BLaER1 (cell line): ENCODE data around the gene OR6V1.

Experiments
- H3K27ac ChIP-seq: shearing (Covaris generic); formaldehyde crosslinking; 2 replicates; pipeline ENCODE4 v1.8.1; 2022
- H3K27me3 ChIP-seq: shearing (Covaris generic); formaldehyde crosslinking; 2 replicates; pipeline ENCODE4 v1.8.1; 2022
- H3K36me3 ChIP-seq: shearing (Covaris generic); formaldehyde crosslinking; 2 replicates; pipeline ENCODE4 v1.8.1; 2022
- H3K4me1 ChIP-seq: shearing (Covaris generic); formaldehyde crosslinking; 2 replicates; pipeline ENCODE4 v1.8.1; 2022
- H3K4me2 ChIP-seq: shearing (Covaris generic); formaldehyde crosslinking; 2 replicates; pipeline ENCODE4 v1.8.1; 2022
- H3K4me3 ChIP-seq: shearing (Covaris generic); formaldehyde crosslinking; 2 replicates; pipeline ENCODE4 v1.8.1; 2022
- H3K9ac ChIP-seq: shearing (Covaris generic); formaldehyde crosslinking; 2 replicates; pipeline ENCODE4 v1.8.1; 2022
- H3K9me3 ChIP-seq: shearing (Covaris generic); formaldehyde crosslinking; 2 replicates; pipeline ENCODE4 v1.8.1; 2022
- H4K20me1 ChIP-seq: shearing (Covaris generic); formaldehyde crosslinking; 2 replicates; pipeline ENCODE4 v1.8.1; 2022
- Cebpa-rat ChIP-seq: shearing (Covaris generic); IDR thresholded peaks from 2 replicates; pipeline ENCODE4 v1.8.1; 2022

Gene OR6V1

DNA sequence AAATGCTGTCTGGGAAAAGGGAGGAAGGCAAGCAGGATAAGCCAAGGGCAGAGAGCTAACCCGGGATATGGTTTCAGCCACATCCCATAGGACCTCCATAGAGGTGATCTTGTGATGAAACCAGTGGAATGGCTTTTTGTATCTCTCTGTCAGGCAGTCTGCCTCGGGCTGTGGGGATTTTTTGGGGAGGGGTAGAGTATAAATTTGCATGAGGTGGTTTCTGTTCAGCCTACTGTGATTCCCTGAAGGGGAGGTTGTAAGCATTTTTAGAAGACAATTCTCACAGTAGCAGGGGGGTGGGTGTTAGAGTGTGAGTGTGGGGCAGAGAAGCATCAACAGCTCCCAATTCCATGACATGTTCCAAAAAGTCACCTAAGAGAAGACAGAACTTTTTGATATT is 37.1 kb upstream of the OR6V1 start:
- H3K27me3 ChIP-seq, result no peaks in the 10 kb centered on the region
- H3K4me3 ChIP-seq, result no peak overlapping the region
- H3K4me1 ChIP-seq, result peaks cover 16% of the 10 kb centered on the region
- no peak overlapping the region for H3K27ac ChIP-seq
- H3K9ac ChIP-seq, result no peak overlapping the region
- H3K9me3 ChIP-seq, result no peaks in the 10 kb centered on the region; the same call in 1 of the 2 replicates
- H4K20me1 ChIP-seq, result no peaks in the 10 kb centered on the region
- no peaks in the 10 kb centered on the region for H3K36me3 ChIP-seq
- H3K4me2 ChIP-seq, result peak overlapping the region; percentile 56
- no peak for TF ChIP-seq Cebpa-rat

DNA sequence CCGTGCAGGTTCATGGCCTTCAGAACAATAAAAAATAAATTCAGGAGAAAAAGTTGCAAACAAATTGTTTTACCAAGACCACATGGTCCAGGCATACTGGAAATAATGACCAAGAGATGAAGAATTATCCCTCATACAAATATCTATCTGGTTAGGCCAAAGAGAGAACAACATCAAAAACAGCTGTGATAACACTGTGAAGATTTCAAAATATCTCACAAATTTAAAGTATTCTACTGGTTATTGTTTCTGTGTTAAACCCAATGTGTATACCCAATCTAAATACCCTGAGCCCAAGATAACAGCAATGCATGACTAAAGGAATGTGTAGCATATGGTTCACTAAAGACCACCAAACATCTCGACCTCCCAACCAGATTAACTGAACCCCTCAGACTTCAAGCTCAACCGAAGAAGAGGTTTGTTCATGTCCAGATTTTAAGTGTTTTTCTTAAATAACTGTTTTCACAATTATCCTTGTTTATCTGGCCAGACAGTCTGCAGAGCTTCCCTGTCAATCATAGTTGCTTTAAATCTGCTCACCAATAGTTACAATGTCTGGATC is 36.1 kb upstream of the OR6V1 start:
- H3K9ac ChIP-seq, result no peak overlapping the region
- no peaks in the 10 kb centered on the region for H3K36me3 ChIP-seq
- TF ChIP-seq Cebpa-rat, result no peak
- H3K27me3 ChIP-seq, result no peaks in the 10 kb centered on the region
- H4K20me1 ChIP-seq, result no peaks in the 10 kb centered on the region
- H3K4me2 ChIP-seq, result no peak overlapping the region; the same call in 1 of the 2 replicates
- peaks cover 16% of the 10 kb centered on the region for H3K4me1 ChIP-seq
- H3K27ac ChIP-seq, result no peak overlapping the region
- no peak overlapping the region for H3K4me3 ChIP-seq
- H3K9me3 ChIP-seq, result no peaks in the 10 kb centered on the region; the same call in 1 of the 2 replicates

DNA sequence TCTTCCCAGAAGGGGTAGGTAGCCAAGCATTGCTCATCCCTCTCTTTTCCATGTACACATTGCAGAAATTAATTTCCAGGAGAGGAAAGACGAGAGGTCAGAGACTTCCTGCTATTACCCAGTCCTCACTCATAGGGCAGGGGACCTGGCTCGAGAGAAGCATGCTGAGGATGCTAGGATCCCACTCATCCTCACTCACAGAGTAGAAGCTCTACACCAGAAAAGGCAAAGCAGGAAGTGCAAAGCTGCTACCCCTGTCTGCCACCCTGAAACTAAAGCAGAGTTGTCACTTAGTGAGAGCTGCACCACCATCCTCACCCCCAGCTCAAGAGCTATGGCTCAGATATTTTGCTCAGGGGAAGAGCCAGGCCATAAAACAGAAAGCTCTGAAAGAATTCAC is 35.1 kb upstream of the OR6V1 start:
- Histone ChIP-seq H3K4me2 (no peak overlapping the region), H3K9ac (no peak overlapping the region), H4K20me1 (no peaks in the 10 kb centered on the region), H3K4me3 (no peak overlapping the region), H3K36me3 (no peaks in the 10 kb centered on the region), H3K27ac (no peak overlapping the region), H3K27me3 (no peaks in the 10 kb centered on the region), H3K4me1 (peaks cover 16% of the 10 kb centered on the region), H3K9me3 (no peaks in the 10 kb centered on the region; the same call in 1 of the 2 replicates)
- TF ChIP-seq Cebpa-rat, result no peak

DNA sequence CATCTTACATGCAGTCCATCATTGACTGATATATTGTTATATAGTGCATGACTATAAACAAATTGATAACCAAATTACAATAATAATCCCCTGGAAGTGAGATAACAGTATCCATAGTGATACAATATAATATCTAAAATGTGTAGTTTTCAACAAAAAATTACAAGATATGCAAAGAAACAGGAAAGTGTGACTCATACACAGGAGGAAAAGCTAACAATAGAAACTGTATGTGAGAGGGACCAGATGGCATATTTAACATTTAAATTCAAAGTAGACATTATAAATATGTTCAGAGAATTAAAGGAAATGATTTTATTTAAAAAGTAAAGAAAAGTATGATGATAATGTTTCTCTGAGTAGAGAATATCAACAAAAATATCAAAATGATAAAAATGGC is 33.2 kb upstream of the OR6V1 start:
- no peak overlapping the region for H3K27ac ChIP-seq
- H3K4me2 ChIP-seq, result no peak overlapping the region
- H3K27me3 ChIP-seq, result no peaks in the 10 kb centered on the region
- H4K20me1 ChIP-seq, result no peaks in the 10 kb centered on the region
- no peak overlapping the region for H3K4me3 ChIP-seq
- no peak for TF ChIP-seq Cebpa-rat
- no peaks in the 10 kb centered on the region for H3K36me3 ChIP-seq
- H3K4me1 ChIP-seq, result peaks cover 16% of the 10 kb centered on the region
- H3K9me3 ChIP-seq, result no peaks in the 10 kb centered on the region; the same call in 1 of the 2 replicates
- no peak overlapping the region for H3K9ac ChIP-seq

DNA sequence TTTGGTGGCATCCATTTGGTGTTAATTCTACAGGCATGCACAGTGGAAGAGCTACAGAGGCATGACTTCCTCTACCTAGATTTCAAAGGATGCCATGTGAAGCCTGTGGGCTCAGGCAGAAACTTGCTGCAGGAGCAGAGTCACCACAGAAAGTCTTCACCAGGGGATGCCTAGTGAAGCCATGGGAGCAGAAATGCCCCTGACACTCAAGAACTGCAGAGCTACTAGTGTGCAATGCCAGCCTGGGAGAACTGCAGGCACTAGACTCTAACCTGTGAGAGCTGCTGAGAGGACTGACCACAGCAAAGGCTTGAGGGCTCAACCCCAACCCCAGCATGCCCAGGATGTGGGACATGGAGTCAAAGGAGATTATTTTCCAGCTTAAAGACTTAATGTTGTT is 29.1 kb upstream of the OR6V1 start:
- H3K4me2 ChIP-seq, result no peak overlapping the region
- TF ChIP-seq Cebpa-rat, result no peak
- H3K27ac ChIP-seq, result no peak overlapping the region
- H3K4me3 ChIP-seq, result no peak overlapping the region
- no peaks in the 10 kb centered on the region for H3K4me1 ChIP-seq
- no peaks in the 10 kb centered on the region; the same call in 1 of the 2 replicates for H3K9me3 ChIP-seq
- H3K36me3 ChIP-seq, result no peaks in the 10 kb centered on the region
- no peaks in the 10 kb centered on the region for H3K27me3 ChIP-seq
- no peaks in the 10 kb centered on the region for H4K20me1 ChIP-seq
- H3K9ac ChIP-seq, result no peak overlapping the region

DNA sequence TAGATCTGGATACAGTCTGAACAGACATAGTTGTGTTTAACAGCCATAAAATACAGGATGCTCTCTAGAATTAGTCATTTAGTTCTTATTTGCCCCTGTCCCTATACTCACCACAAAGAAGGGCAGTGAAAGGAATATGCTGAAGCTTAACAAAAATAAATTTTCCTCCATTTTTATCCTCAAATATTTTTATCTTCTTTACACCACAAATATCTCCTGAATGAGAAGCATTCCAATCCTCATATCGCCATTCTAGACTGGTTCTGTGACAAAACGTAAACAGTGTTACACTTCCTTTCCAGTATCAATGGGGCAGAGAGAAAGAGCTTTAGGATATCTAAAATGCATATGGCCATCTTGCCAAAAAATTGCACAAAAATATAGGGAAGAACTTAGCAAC is 26.8 kb upstream of the OR6V1 start:
- Histone ChIP-seq H3K27ac (no peak overlapping the region), H3K9me3 (no peaks in the 10 kb centered on the region), H3K4me2 (no peak overlapping the region), H3K9ac (no peak overlapping the region), H3K27me3 (no peaks in the 10 kb centered on the region), H3K4me1 (no peaks in the 10 kb centered on the region), H4K20me1 (no peaks in the 10 kb centered on the region), H3K4me3 (no peak overlapping the region), H3K36me3 (no peaks in the 10 kb centered on the region)
- no peak for TF ChIP-seq Cebpa-rat

DNA sequence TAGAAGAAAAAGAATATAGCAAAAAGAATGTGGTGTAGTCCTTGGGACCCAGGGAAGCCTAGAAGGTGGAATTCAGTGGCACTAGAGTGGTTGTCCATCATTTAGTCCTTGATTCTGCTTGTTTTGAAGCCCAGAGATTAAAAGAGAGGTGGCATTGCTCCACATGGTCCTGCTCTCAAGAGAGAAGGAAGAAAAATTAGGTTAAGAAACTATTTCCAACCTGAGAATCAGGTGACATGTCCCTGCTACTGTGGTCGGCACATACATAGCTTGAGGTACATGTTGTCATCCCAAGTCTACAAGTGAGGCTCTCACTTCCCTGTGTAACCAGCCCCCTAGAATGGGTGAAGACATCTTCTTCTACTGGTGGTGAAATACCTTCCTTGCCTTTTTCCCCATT is 25.1 kb upstream of the OR6V1 start, which contains the start of gene OR9A2:
Gene OR9A2 (minus strand): TSS at position 101 of the 400 bp plus-strand sequence. CDS start 0 bp downstream, at position 101.
- no peaks in the 10 kb centered on the region for H3K36me3 ChIP-seq
- no peak for TF ChIP-seq Cebpa-rat
- H3K9ac ChIP-seq, result no peak within 1 kb of the TSS
- no peaks in the 10 kb centered on the region for H3K27me3 ChIP-seq
- no peaks in the 10 kb centered on the region for H4K20me1 ChIP-seq
- H3K4me2 ChIP-seq, result no peak within 1 kb of the TSS
- H3K4me3 ChIP-seq, result no peak within 1 kb of the TSS
- 0 out of 2 replicates have a peak, but pooled peaks cover 5% of the 10 kb centered on the region for H3K9me3 ChIP-seq
- H3K4me1 ChIP-seq, result peaks cover 12% of the 10 kb centered on the region
- H3K27ac ChIP-seq, result no peak within 1 kb of the TSS

DNA sequence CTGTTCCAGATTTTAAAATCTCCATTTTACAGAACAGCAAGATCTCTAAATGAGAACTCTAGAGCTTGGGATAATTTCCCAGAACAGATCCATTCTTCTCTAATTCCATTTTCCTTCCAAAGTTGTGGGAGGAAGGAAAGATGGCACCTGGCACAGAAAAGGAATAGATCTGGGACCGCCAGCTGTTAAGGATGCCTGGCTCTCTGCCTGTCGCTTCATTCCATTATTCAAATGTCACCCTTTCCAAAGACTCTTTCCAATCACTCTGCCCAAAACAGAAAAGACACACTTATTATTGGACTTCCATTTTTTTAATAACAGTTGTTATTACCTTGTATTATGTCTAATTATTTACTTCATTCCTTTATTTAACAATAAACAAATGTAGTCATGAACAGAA is 24.5 kb upstream of the OR6V1 start:
- Histone ChIP-seq H3K9ac (no peak overlapping the region), H4K20me1 (no peaks in the 10 kb centered on the region), H3K27me3 (no peaks in the 10 kb centered on the region), H3K9me3 (0 out of 2 replicates have a peak, but pooled peaks cover 8% of the 10 kb centered on the region), H3K4me3 (no peak overlapping the region), H3K27ac (no peak overlapping the region), H3K4me1 (peaks cover 12% of the 10 kb centered on the region), H3K36me3 (no peaks in the 10 kb centered on the region), H3K4me2 (no peak overlapping the region)
- TF ChIP-seq Cebpa-rat, result no peak

DNA sequence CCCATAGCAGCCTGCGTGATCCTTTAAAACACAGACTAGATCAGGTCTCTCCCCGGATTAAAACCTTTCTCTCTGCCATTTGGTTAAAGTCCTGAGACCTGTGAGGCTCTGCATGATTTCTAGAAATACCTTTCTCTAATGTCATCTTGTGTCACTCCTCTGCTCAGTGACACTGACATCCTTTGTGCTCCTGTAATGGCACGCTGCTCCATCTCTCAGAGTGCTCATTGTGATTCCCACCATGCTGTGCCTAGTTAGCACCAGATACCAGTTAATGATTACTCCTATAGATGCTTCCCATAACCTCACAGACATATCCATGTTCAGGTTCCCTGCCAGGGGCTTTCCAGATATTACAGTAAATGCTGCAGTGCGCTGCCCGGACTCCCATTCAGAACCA is 13.5 kb upstream of the OR6V1 start:
- H4K20me1 ChIP-seq, result no peaks in the 10 kb centered on the region
- no peak overlapping the region for H3K4me2 ChIP-seq
- H3K27me3 ChIP-seq, result no peaks in the 10 kb centered on the region
- H3K9ac ChIP-seq, result no peak overlapping the region
- peaks cover 12% of the 10 kb centered on the region for H3K9me3 ChIP-seq
- no peak overlapping the region for H3K27ac ChIP-seq
- H3K4me1 ChIP-seq, result peaks cover 22% of the 10 kb centered on the region
- no peak overlapping the region for H3K4me3 ChIP-seq
- H3K36me3 ChIP-seq, result no peaks in the 10 kb centered on the region
- TF ChIP-seq Cebpa-rat, result no peak

DNA sequence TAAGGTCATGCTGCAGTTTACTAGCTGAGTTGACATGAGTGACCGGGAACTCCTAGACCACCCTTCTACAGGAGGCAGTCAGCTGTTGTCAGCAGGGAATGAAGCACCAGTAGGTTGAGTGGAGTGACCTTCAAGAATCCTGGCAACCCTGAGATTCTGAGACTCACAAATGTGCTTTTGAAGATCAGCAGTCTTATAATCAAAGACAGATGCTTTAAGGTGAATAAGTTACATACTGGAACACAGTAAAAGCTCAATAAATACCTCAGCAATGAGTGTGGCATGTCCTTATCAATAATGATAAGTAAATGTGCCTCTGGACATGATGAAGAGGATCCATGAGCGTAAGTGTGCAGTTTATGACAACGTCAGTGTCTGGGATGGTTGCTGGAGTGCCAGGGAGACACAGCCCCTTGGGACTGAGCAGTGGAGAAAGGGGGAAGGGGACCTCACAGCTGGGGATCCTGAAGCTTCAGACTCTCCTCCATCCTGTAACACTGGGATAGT is 11.9 kb upstream of the OR6V1 start:
- no peak overlapping the region for H3K4me2 ChIP-seq
- H3K9ac ChIP-seq, result no peak overlapping the region
- no peak overlapping the region for H3K27ac ChIP-seq
- H3K4me3 ChIP-seq, result no peak overlapping the region
- H3K4me1 ChIP-seq, result peaks cover 22% of the 10 kb centered on the region
- no peaks in the 10 kb centered on the region for H4K20me1 ChIP-seq
- peaks cover 6% of the 10 kb centered on the region for H3K9me3 ChIP-seq
- no peaks in the 10 kb centered on the region for H3K36me3 ChIP-seq
- no peaks in the 10 kb centered on the region for H3K27me3 ChIP-seq
- TF ChIP-seq Cebpa-rat, result no peak
